Superior temporal gyrus (tissue), 1 donor: ENCODE data around the gene SIK3.
"Not testable (repeated sequence)": the region's sequence is repeated elsewhere in the genome, so short reads cannot be mapped to it uniquely, and the experiment has no call there.

Experiments
- DNase-seq: peaks from one replicate; pipeline ENCODE4 v3.0.0-alpha.2; 2016; ENCODE audit errors: extremely low spot score

SIK3 gene

DNA sequence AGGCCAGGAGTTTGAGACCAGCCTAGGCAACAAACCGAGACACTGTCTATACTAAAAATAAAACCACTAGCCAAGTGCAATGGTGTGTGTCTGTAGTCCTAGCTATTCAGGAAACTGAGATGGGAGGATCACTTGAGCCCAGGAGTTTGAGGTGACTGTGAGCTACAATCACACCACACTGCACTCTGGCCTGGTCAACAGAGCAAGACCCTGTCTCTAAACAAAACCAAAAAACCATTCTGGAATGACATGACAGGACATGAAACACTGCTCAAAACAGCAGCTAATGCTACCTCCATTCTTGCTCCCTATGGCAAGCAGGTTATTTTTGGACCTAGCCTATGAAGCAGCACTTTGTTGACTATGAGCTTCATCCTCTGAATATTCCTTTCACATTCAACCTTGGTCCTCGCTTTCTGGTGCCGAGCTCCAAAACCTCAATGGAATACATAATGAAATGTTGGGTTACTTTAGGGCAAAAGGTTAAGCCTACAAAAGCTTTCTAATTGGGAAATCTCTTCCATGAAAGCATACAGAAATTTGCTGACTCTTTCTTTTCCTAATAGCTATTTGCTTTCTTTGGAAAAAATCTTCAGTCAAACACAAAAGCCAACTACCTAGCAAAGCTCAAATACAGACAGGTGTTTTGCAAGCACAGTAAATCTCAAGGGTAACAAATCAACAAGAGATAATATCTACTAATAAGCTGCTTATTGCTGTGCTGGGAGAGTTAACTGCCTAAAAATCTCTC lies 21.1 kb downstream of the SIK3 start:
- DNase-seq = no peak

DNA sequence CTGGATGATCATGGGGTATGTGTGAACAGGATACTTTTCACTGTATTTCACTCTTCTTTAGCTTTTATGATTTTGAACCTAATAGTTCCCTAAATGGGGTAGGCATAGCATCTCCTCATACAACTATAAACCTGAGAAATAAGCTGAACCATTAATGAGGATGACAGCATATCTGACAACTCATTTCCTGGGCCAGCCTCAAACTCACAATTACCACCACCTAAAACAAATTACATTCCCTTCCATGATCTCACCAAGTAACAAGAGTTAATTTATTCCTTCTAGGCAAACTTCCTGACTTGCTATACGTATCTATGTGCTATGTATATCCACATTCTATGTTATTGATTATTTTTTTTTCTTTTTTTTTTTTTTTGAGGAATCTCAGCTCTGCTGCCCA lies 23.0 kb downstream of the SIK3 start:
- DNase-seq = no peak

DNA sequence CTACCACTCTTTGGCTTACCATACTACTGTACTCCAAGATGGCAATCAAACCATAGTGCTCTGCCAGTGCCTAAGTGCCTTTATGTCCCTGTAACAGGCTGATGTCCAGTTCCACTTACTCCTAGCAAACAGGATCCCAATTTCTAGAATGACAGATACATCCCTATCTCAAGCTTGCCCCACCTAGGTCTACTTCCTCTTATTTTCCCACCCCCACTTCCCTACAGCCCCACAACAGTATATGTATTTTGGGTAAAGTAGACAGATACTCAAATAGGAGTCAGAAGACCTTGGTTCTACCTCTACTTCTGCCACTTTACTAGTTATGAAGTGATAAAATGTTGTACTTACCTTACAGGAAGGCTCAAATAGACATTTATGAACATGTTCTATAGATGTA lies 24.1 kb downstream of the SIK3 start:
- DNase-seq = no peak

DNA sequence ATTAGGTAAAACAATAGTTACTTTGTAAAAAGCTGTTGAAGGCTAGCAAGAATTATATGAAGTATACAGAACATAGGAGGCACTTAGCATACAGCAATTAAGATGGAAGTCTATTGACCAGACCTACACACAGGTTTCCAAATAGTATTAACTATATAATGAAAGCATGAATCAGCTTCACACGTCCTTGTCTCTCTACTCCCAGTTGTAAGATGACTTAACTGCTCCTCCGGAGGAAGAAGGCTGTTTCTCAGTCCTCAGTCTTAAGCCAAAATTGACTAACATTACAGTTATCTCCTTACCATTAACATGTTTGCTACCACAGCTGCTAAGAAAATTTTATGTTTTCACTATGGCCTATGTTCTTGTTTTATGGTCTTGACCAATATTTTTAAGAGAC lies 24.7 kb downstream of the SIK3 start:
- no peak for DNase-seq

DNA sequence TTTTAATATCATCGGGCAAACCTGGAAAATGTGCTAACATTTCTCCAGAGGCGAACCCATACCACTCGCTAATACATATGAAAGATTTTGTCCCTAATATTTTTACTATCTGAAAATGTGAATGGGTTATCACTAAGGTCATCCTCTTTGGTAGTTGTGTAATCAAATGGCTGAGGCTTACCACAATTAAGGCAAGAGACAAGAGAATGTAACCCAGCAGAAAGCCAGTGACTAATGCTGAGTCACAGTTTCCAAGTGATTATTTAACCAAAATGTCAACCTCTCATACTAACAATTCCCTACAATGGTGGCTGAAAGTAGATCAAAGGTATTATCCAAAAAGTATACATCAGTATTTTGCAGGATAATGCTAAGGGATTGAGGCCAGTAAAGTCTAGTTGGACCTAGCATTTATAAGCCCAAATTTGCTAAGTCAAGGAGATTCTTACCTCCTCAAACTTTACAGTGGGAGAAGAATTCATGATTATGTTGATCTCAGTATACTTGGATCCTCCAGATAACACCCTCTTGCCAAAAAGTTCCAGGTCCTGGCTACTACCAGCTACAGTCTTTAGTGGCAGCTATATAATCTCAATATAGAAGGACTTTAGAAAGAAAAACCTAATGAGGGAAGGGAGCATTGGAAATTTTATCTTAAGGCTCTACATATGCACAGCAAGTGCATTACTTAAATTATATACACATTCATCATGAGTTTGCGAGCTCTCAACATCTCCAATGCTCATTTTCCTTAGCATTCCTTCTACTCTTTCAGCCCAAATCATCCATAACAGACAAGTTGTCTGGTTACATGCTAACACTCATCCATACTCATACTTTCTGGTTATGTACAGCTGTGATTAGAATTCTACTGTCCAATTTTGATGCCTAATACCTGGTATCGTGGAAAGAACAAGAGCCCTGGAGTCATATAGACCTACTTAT lies 25.4 kb downstream of the SIK3 start:
- peak; percentile 73 for DNase-seq

DNA sequence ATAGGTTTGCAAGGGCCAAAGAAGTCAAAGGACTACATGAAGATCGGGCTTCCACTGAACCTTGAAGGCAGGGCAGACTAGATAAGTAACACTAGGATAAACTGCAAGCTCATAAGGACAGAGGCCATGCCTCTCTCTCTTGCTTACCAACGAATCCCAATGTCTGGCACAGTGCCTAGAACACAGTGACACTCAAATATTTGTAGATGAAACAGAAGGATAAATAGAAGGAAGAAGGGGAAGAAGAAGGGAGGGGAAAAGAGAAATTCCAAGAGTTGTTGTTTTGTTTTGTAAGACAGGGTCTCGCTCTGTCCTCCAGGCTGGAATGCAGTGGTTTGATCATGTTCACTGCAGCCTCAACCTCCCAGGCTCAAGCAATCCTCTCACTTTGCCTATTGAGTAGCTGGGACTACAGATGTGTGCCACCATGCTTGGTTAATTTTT lies 26.9 kb downstream of the SIK3 start:
- peak; percentile 88 for DNase-seq

DNA sequence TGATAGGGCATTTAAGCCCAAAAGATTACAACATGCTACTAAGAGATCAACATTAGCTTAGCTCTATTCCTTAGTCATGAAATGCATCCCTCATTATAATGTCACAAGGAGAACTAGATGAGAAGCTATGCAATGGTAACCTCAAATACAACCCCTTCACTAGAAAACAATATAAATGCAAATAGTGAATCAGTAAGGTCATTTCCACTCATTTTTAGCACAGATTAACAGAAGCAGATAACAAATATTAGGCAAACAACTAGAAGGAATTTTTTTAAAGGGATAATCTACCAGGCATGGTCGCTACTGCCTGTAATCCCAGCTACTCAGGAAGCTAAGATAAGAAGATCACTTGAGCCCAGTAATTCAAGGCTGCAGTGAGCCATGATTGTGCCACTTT lies 28.2 kb downstream of the SIK3 start:
- no peak for DNase-seq

DNA sequence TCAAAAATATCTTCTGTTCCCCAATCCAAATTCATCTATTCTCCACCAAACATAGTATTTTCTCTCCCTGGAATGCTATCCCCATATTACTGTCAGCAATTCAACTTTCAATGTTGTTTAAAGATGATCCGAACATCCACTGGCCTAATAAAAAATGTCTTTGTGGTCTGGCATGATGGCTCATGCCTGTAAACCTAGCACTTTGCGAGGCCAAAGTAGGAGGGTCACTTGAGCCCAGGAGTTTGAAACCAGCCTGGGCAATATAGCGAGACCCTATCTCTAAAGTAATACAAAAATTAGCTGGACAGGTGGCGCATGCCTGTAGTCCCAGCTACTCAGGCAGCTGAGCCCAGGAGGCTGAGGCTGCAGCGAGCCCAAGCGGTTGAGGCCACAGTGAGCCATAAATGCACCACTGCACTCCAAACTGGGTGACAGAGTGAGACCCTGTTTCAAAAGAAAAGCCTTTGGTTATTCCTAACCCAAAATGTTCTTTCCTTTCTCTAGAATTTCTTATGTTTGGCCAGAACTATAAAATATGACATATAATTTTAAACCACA lies 29.8 kb downstream of the SIK3 start:
- no peak for DNase-seq

DNA sequence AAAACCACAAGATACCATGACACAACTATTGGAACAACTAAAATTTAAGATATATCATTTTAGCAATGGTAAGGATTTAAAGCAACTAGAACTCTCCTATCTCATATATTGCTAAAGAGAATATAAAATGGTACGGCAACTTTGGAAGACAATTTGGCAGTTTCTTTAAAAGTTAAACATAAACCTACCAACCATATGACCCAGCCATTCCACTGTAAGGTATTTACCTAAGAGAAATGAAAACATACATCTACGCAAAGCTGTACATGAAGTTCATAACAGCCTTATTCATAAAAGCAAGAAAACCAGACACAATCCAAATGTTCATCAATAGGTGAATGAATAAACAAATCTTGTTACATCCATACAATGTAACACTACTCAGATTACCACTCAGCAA lies 31.3 kb downstream of the SIK3 start:
- DNase-seq = no peak

DNA sequence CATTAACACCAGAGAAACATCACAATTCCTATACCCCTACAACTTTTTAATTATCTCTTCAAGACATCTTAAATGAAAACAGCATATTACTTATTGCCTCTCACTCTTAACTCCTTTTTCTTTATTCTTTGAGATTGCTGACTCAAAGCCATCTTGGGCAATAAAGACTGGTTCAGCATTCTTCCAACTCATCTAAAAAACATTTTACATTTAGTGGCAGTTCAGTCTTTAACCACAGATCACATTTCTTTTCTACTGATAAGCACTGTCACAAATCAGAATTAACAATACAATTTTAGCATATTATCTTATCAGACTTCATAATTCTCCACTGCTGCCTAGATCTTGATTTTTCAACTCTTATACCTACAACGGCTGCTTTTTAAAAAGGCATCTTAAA lies 34.0 kb downstream of the SIK3 start:
- no peak for DNase-seq

DNA sequence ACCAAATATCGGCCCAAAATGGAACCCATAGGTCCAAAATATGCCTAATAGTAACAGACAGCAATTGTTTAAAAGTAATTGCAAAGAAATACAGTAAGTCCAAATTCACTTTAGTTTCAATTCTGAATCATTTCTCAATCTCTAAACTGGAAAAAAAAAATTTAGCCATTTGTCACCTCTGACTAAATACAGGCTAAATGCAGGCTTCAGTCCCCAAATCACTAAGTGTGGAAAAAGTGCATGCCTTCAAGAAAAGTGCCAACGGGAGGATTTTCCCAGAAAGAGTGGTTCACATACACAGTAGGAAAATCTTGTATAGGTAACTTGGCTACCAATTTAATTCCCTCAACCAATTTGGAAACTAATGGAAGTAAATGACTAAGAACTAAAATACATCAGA lies 35.7 kb downstream of the SIK3 start:
- no peak for DNase-seq

DNA sequence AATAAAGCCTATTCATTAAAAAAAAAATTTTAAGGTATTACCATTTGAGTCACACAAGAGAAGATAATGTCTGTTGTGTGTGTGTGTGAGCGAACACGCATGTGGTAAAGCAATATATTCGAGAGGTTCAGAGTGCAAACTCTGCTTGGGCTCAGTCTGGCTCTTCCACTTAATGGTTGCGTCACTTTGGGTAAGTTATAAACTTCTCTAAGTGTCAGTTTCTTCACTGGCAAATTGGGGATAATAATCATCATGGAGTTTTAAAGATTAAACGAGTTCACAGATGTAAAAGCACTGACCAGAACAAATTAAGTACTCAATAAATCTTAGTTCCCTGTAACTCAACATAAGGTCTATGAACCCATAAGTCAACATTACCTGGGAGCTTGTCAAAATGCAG lies 37.0 kb downstream of the SIK3 start:
- DNase-seq = no peak

DNA sequence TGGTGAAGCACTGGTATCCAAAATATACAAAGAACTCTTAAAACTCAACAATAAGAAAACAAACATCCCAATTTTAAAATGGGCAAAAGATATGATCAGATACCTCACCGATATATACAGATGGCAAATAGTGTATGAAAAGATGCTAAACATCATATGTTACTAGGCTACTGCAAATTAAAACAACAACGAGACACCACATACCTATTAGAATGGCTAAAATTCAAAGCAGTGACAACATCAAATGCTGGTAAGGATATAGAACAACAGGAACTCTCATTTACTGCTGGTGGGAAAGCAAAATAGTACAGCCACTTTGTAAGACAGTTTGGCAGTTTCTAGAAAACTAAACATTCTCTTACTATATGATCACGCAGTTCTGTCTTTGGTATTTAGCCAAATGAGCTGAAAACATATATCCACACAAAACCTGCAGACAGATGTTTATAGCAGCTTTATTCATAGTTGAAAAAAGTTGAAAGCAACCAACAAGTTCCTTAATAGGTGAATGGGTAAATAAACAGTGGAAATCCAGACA lies 38.5 kb downstream of the SIK3 start:
- DNase-seq = no peak

DNA sequence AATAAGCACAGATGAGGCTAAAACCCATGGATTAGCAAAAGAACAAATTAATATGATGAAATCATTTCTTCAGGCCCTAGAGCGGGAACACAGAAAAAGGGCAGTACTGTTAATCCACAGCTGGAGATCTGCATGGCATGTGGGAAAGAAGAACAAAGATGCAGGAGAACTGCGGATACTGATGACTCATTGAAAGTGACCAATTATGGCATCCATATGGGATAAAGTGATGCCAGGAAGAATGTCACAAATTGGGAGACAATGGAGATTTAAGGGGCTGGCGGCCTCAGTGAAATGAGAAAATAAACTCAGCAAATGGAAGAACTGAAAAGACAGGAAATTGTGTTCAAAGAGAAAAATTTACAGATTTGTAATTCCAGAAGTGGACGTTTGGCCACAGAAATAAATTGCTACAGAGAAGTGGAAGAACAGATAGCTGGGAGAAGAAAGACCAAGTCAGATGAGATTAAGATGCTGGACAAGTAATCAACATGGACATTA lies 39.4 kb downstream of the SIK3 start:
- peak; percentile 87 for DNase-seq

DNA sequence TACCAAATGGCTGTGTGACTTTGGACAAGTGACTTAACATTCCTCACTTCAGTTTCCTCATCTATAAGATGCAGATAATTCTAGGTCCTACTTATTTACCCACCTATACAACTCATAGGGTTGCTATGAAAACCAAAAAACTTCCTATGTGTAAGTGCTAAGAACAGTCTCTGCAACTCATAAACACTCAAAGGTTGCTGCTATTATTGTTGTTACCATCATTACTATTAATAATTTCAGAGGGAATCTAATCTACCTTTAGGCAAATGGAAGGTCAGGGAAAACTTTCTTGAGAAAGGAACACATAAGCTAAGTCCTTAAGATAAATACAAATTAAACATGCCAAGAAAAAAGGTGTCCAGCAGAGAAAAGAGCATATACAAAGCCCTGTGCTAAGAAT lies 40.5 kb downstream of the SIK3 start:
- no peak for DNase-seq

DNA sequence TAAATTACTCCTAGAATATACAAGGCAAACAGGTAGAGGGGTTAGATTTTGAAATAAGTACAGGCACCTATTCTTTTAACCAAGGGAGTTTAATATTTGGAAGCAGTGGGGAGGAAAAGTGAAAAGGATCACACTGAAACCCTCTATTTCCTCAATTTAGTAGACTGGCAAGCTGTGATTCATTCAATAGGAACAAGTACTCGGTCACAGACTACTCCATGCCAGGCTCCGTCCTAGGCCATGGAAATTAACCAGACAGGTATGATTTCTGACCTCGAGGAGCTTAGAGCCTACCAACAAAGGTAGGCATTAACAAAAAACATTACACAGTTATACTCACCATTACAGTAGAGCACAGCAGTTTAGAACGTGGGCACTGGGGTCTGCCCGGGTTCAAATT lies 40.9 kb downstream of the SIK3 start:
- DNase-seq = no peak

DNA sequence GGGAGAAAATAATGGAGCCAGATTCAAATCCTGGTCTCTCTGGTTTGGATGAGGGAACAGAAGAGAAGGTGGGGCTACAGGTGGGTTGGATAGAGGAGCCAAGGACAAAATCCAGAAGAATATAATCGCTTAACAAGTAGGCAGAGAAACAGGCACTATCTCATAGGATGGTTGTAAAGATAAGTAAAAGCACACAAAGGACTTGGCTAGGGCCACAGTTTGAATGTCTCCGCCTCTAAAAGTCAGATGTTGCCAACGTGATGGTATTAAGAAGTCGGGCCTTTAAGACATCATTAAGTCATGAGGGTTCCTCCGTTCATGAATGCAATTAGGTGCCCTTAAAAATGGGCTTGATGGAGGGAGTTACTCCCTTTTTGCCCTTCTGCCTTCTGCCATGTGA lies 42.8 kb downstream of the SIK3 start:
- no peak for DNase-seq

DNA sequence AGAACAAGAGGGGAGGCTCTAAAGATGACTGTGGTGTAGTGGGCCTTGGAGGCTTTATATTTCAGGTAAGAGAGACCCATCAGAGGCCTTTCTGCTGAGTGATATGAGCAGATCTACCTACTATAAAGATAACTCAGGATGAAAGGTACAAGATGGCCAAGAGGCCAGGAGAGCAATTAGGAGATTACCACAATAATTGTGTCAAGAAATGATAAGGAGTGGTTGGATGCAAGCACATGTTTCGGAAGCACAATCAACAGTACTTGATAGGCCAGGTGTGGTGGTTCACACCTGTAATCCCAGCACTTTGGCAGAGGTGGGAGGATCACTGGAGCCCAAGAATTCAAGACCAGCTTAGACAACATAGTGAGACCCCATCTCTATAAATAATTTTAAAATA lies 43.8 kb downstream of the SIK3 start:
- DNase-seq = no peak

DNA sequence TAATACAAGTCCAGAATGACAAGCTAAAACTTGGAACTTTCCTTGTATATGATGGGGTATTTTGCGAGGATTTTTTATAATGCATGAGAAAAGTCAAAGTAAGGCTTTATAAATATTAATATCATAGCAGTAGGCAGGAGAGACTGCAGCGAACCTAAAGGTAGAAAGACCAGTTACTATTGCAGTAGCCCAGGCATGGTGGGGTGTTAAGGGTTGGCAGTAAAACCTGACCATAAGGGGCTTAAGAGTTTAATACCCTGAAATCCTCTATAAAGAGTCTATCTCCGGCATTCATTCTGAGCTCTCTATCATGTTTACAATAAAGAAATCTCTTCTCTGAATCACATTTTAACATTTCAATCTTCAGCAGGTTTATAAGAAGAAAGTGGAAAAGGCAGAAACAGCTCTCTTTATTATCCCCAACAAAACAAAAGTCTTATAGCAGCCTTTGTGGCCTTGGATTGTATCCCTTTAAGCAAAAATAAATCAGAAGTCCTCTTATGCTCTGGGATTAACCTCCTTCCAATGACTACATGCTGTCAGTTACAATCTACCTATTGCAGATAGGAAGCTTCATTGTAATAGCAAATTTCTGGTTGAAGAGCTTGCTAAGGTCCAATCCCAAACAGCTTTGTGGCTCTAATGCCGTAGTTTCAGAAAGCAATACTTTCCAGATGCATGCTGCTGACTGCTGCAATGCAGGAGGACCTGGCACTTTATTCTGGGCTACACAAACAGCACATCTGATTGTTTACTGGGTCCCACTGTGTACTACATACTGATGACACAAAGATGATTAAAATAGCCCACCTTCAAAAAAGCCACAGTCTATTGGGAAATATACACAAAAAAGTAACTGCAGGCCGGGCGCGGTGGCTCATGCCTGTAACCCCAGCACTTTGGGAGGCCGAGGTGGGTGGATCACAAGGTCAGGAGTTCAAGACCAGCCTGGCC lies 45.8 kb downstream of the SIK3 start:
- peak; percentile 64 for DNase-seq

DNA sequence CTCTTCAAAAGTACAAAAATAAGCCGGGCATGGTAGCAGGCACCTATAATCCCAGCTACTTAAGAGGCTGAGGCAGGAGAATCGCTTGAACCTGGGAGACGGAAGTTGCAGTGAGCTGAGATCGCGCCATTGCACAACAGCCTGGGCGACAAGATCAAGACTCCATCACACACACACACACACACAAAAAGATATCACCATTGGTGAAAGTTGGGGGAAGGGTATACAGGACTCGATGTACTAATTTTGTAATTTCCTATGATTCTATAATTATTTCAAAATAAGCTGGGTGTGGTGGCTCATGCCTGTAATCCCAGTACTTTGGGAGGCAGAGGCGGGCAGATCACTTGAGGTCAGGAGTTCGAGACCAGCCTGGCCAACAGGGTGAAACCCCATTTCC lies 48.1 kb downstream of the SIK3 start:
- DNase-seq = not testable (repeated sequence)

DNA sequence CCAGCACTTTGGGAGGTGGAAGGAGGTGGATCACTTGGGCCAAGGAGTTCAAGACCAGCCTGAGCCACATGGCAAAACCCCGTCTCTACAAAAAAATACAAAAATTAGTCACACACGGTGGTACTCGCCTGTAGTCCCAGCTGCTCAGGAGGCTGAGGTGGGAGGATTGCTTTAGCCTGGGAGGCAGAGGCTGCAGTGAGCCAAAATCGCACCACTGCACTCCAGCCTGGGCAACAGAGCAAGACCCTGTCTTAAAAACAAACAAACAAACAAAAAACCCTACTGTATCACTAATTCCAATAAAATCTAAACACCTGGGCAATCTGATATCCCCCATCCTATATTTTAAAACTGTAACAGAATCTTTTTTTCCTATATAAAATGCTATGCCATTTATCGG lies 51.6 kb downstream of the SIK3 start:
- DNase-seq = not testable (repeated sequence)
